Liver (tissue), 9 donors: ENCODE results near the gene PNMA6E. TPM values are rescaled to one million over a fixed set of nuclear protein-coding genes. Genes with fewer than 3 reads are reported as not detected.

Source experiments
- DNase-seq: peaks from one replicate; pipeline ENCODE4 v3.0.0-alpha.2; 2017; ENCODE audit warnings: low spot score
- H3K27ac ChIP-seq, 2 donors: one replicate each; pipeline ENCODE4 v1.7.0; 2013; ENCODE audit warnings: inconsistent platforms in 2 of 2, low read length in 2 of 2, control low read depth in 1 of 2, low read depth in 1 of 2, mild to moderate bottlenecking in 1 of 2
- H3K27me3 ChIP-seq, 4 donors: one replicate each; pipeline versions ENCODE4 v1.6.1 to v1.7.0; 2013; ENCODE audit warnings: low read length in 3 of 4, inconsistent platforms in 1 of 4, mild to moderate bottlenecking in 1 of 4, moderate library complexity in 1 of 4; ENCODE audit not compliant: control insufficient read depth in 4 of 4, insufficient read depth in 4 of 4
- H3K36me3 ChIP-seq, 4 donors: one replicate each; pipeline versions ENCODE4 v1.6.1 to v1.7.0; 2013; ENCODE audit warnings: low read length in 3 of 4, mild to moderate bottlenecking in 3 of 4, low read depth in 1 of 4, moderate library complexity in 1 of 4; ENCODE audit not compliant: control insufficient read depth in 4 of 4, insufficient read depth in 3 of 4
- H3K4me1 ChIP-seq, 4 donors: one replicate each; pipeline versions ENCODE4 v1.6.1 to v1.7.0; 2013; ENCODE audit warnings: low read length in 3 of 4, mild to moderate bottlenecking in 3 of 4, moderate library complexity in 1 of 4; ENCODE audit not compliant: control insufficient read depth in 4 of 4, insufficient read depth in 4 of 4
- H3K4me3 ChIP-seq, 3 donors: one replicate each; pipeline versions ENCODE4 v1.6.1 to v1.7.0; 2013; ENCODE audit warnings: low read length in 3 of 3, control low read depth in 1 of 3, low read depth in 1 of 3, mild to moderate bottlenecking in 1 of 3
- H3K9ac ChIP-seq, 2 donors: one replicate each; pipeline ENCODE4 v1.7.0; 2013; ENCODE audit warnings: low read length in 2 of 2, mild to moderate bottlenecking in 2 of 2, moderate library complexity in 2 of 2, control low read depth in 1 of 2, low read depth in 1 of 2
- H3K9me3 ChIP-seq, 4 donors: one replicate each; pipeline versions ENCODE4 v1.6.1 to v1.7.0; 2013; ENCODE audit warnings: low read length in 3 of 4; ENCODE audit not compliant: control insufficient read depth in 4 of 4
- CTCF ChIP-seq: fragments of 150-350 bp; IDR thresholded peaks from 2 replicates; pipeline ENCODE4 v1.5.1; 2017; ENCODE audit warnings: improper control_type of control experiment, low read depth, low read length; ENCODE audit not compliant: missing input control
- GABPA ChIP-seq, 2 donors: IDR thresholded peaks in 1 of 2; conservative IDR thresholded peaks in 1 of 2; 2 replicates each; pipeline ENCODE4 v1.6.1; 2016; ENCODE audit warnings: antibody characterized with exemption in 2 of 2, mild to moderate bottlenecking in 1 of 2, moderate library complexity in 1 of 2
- HNF4A ChIP-seq, 2 donors: conservative IDR thresholded peaks; 2 replicates each; pipeline ENCODE4 v1.6.1; 2016; ENCODE audit warnings: antibody characterized with exemption in 2 of 2, mild to moderate bottlenecking in 2 of 2
- JUND ChIP-seq, 2 donors: IDR thresholded peaks; 2 replicates each; pipeline ENCODE4 v1.6.1; 2016; ENCODE audit warnings: antibody characterized with exemption in 2 of 2
- NR2F2 ChIP-seq: IDR thresholded peaks from 2 replicates; pipeline ENCODE4 v1.6.1; 2016; ENCODE audit warnings: antibody characterized with exemption
- REST ChIP-seq: IDR thresholded peaks from 2 replicates; pipeline ENCODE4 v1.6.1; 2016; ENCODE audit warnings: antibody characterized with exemption, mild to moderate bottlenecking
- RXRA ChIP-seq, 2 donors: IDR thresholded peaks; 2 replicates each; pipeline ENCODE4 v1.6.1; 2017 to 2018; ENCODE audit warnings: antibody characterized with exemption in 2 of 2, mild to moderate bottlenecking in 1 of 2
- SP1 ChIP-seq: IDR thresholded peaks from 2 replicates; pipeline ENCODE4 v1.6.1; 2018; ENCODE audit warnings: antibody characterized with exemption, mild to moderate bottlenecking
- TAF1 ChIP-seq: conservative IDR thresholded peaks from 2 replicates; pipeline ENCODE4 v1.6.1; 2016; ENCODE audit warnings: antibody characterized with exemption, mild to moderate bottlenecking
- whole genome bisulfite sequencing: extraction: QIAGEN DNeasy Blood & Tissue Kit; methylation state at CpG from one replicate; pipeline ENCODE4 v1.1.7; 2013; 5-methylcytosine and 5-hydroxymethylcytosine counted together
- polyA plus RNA-seq, 2 donors: library from polyadenylated mRNA; stranded (reverse) in 1 of 2; unstranded in 1 of 2; fragments of 200-250 nt in 1 of 2; fragments of >200 nt in 1 of 2; fragmentation: Nextera tagmentation in 1 of 2; extraction: Ambion mirVana in 1 of 2; gene quantifications; one replicate each; pipeline versions ENCODE4 v1.2.1 to v1.2.3, GENCODE V29; 2013 to 2015
- total RNA-seq, 2 donors: library from RNA; depleted of rRNA; stranded (reverse); fragments of >200 nt; gene quantifications; one replicate each; pipeline ENCODE4 v1.2.3, GENCODE V29; 2014
- donor health status: healthy.
- donor health status: healthy.
- donor health status: healthy.
- donor health status: healthy.
- donor health status: healthy.

Gene PNMA6E
- total and polyA plus RNA-seq, 4 donors = not detected

- Histone ChIP-seq H3K4me1 (peaks cover 0 to 3% (median 1%) of the 10 kb centered on the region in 4 donors), H3K27ac (no peak overlapping the region), H3K4me3 (no peak overlapping the region), H3K36me3 (no peaks in the 10 kb centered on the region), H3K9me3 (no peaks in the 10 kb centered on the region), H3K9ac (no peak overlapping the region), H3K27me3 (peaks cover 0 to 3% (median 0%) of the 10 kb centered on the region in 4 donors)
- no peak for DNase-seq
- TF ChIP-seq RXRA (IDR thresholded peaks at IDR 0.05) = no peak
- TF ChIP-seq SP1 = no peak
- no peak for TF ChIP-seq REST
- no peak for TF ChIP-seq TAF1
- 93% methylated on average over 3 of the region's 3 CpGs for WGBS
These were observed 35.0 kb downstream of the PNMA6E start for GRCh38 chrX:153366119-153366518.

- no peak overlapping the region for H3K9ac ChIP-seq
- H3K4me3 ChIP-seq = no peak overlapping the region
- H3K27me3 ChIP-seq = peaks cover 0 to 3% (median 0%) of the 10 kb centered on the region in 4 donors
- no peaks in the 10 kb centered on the region for H3K36me3 ChIP-seq
- no peaks in the 10 kb centered on the region for H3K9me3 ChIP-seq
- no peak for DNase-seq
- WGBS = 87% methylated on average over 4 of the region's 4 CpGs
- H3K27ac ChIP-seq = no peak overlapping the region
- peaks cover 0 to 3% (median 1%) of the 10 kb centered on the region in 4 donors for H3K4me1 ChIP-seq
- TF ChIP-seq JUND (IDR thresholded peaks at IDR 0.05) = no peak
- no peak for TF ChIP-seq SP1
- no peak for TF ChIP-seq GABPA (IDR thresholded peaks at IDR 0.05 in 1 of 2, conservative IDR thresholded peaks at IDR 0.05 in 1 of 2)
- TF ChIP-seq NR2F2 = no peak
- no peak for TF ChIP-seq CTCF
These were observed 35.5 kb downstream of the PNMA6E start for GRCh38 chrX:153365670-153366069.

- Histone ChIP-seq H3K9me3 (no peaks in the 10 kb centered on the region), H3K9ac (no peak overlapping the region), H3K27ac (no peak overlapping the region), H3K4me1 (peaks cover 0 to 3% (median under 1%) of the 10 kb centered on the region in 4 donors), H3K36me3 (no peaks in the 10 kb centered on the region), H3K27me3 (no peaks in the 10 kb centered on the region), H3K4me3 (no peak overlapping the region)
- TF ChIP-seq HNF4A (conservative IDR thresholded peaks at IDR 0.05) = peak in 1 of 2 donors; percentile 9
- no peak for TF ChIP-seq RXRA (IDR thresholded peaks at IDR 0.05)
- DNase-seq = no peak
- 78% methylated on average over 2 of the region's 2 CpGs for WGBS
These were observed 39.3 kb downstream of the PNMA6E start for GRCh38 chrX:153361781-153362397.
